Measurements from ENCODE around the gene SLC22A16. TPM values are rescaled to one million over a fixed set of nuclear protein-coding genes. Genes with fewer than 3 reads are reported as not detected.

SLC22A16 gene
- total RNA-seq, 1 donor from 2014 or later: not detected

GRCh38 chr6:110446405-110446804, 30.0 kb downstream of the SLC22A16 start:
- peaks cover 10% of the 10 kb centered on the region for H3K9me3 Mint-ChIP-seq
- H3K27me3 Mint-ChIP-seq (ENCODE audit: low read depth): peaks cover 4% of the 10 kb centered on the region

GRCh38 chr6:110440026-110440425, 36.4 kb downstream of the SLC22A16 start:
- no peak for DNase-seq (ENCODE audit: low spot score in 2 of 2, unreplicated experiment in 2 of 2)
- TF ChIP-seq CTCF (IDR thresholded peaks at IDR 0.05; ENCODE audit: unreplicated experiment): no peak
- Mint-ChIP-seq H3K27me3 (ENCODE audit: low read depth) (peaks cover 13% of the 10 kb centered on the region), H3K9me3 (peaks cover 17% of the 10 kb centered on the region), H3K27ac (no peak overlapping the region), H3K4me3 (no peak overlapping the region), H3K36me3 (no peaks in the 10 kb centered on the region), H3K4me1 (peaks cover 2% of the 10 kb centered on the region)

More at GRCh38 chr6:110446405-110446804, 30.0 kb downstream of the SLC22A16 start:
- TF ChIP-seq CTCF (IDR thresholded peaks at IDR 0.05; ENCODE audit: unreplicated experiment): no peak
- DNase-seq (ENCODE audit: low spot score in 2 of 2, unreplicated experiment in 2 of 2): no peak
- H3K4me3 Mint-ChIP-seq: no peak overlapping the region
- no peaks in the 10 kb centered on the region for H3K4me1 Mint-ChIP-seq
- H3K27ac Mint-ChIP-seq: no peak overlapping the region
- no peaks in the 10 kb centered on the region for H3K36me3 Mint-ChIP-seq

GRCh38 chr6:110439356-110439755, 37.1 kb downstream of the SLC22A16 start:
- DNase-seq (ENCODE audit: low spot score in 2 of 2, unreplicated experiment in 2 of 2): no peak
- Mint-ChIP-seq H3K4me1 (peaks cover 2% of the 10 kb centered on the region), H3K36me3 (no peaks in the 10 kb centered on the region), H3K9me3 (peaks cover 19% of the 10 kb centered on the region), H3K4me3 (no peak overlapping the region), H3K27ac (no peak overlapping the region), H3K27me3 (ENCODE audit: low read depth) (peaks cover 13% of the 10 kb centered on the region)
- TF ChIP-seq CTCF (IDR thresholded peaks at IDR 0.05; ENCODE audit: unreplicated experiment): no peak

GRCh38 chr6:110434961-110435602, 41.3 kb downstream of the SLC22A16 start:
- Mint-ChIP-seq H3K27me3 (ENCODE audit: low read depth) (peaks cover 7% of the 10 kb centered on the region), H3K4me3 (no peak overlapping the region), H3K9me3 (peaks cover 9% of the 10 kb centered on the region), H3K36me3 (no peaks in the 10 kb centered on the region), H3K27ac (no peak overlapping the region), H3K4me1 (peaks cover 2% of the 10 kb centered on the region)
- no peak for TF ChIP-seq CTCF (IDR thresholded peaks at IDR 0.05; ENCODE audit: unreplicated experiment)
- no peak for DNase-seq (ENCODE audit: low spot score in 2 of 2, unreplicated experiment in 2 of 2)

- H3K27ac Mint-ChIP-seq: no peak overlapping the region
- H3K4me1 Mint-ChIP-seq: no peaks in the 10 kb centered on the region
- DNase-seq (ENCODE audit: low spot score in 2 of 2, unreplicated experiment in 2 of 2): no peak
- no peak overlapping the region for H3K4me3 Mint-ChIP-seq
- H3K9me3 Mint-ChIP-seq: peaks cover 9% of the 10 kb centered on the region
- H3K36me3 Mint-ChIP-seq: no peaks in the 10 kb centered on the region
- no peak for TF ChIP-seq CTCF (IDR thresholded peaks at IDR 0.05; ENCODE audit: unreplicated experiment)
- peaks cover 18% of the 10 kb centered on the region for H3K27me3 Mint-ChIP-seq (ENCODE audit: low read depth)
Observed at GRCh38 chr6:110432285-110432900, 44.0 kb downstream of the SLC22A16 start.
